HCT116 (cell line): Measurements from ENCODE around the gene GSTA2.
"Not testable (repeated sequence)": the region's sequence is repeated elsewhere in the genome, so short reads cannot be mapped to it uniquely, and the experiment has no call there.

Source experiments
- JUND ChIP-seq: IDR thresholded peaks from 2 replicates; pipeline ENCODE4 v1.6.1; 2012
- POLR2AphosphoS5 ChIP-seq: IDR thresholded peaks from 2 replicates; pipeline ENCODE4 v1.6.1; 2011; ENCODE audit warnings: mild to moderate bottlenecking, low read depth, low read length, moderate library complexity
- SP1 ChIP-seq: IDR thresholded peaks from 2 replicates; pipeline ENCODE4 v1.6.1; 2012; ENCODE audit warnings: low read depth
- YY1 ChIP-seq: IDR thresholded peaks from 2 replicates; pipeline ENCODE4 v1.6.1; 2011; ENCODE audit warnings: low read length, low read depth, moderate library complexity, mild to moderate bottlenecking; ENCODE audit not compliant: insufficient replicate concordance; ENCODE audit errors: extremely low read depth
- TF ChIP-seq, protein P1 (sequence below), 3 experiments: fragments of 200-600 bp in 1 of 3; sonication (generic) in 1 of 3; IDR thresholded peaks in 2 of 3; conservative IDR thresholded peaks in 1 of 3; 2 replicates each; pipeline ENCODE4 v1.5.1; 2012 to 2017; ENCODE audit warnings: low read depth in 2 of 3, low read length in 2 of 3, antibody characterized with exemption in 1 of 3, borderline replicate concordance in 1 of 3, control low read depth in 1 of 3, mild to moderate bottlenecking in 1 of 3, mixed read lengths in 1 of 3, mixed run types in 1 of 3, moderate library complexity in 1 of 3; ENCODE audit not compliant: insufficient read depth in 1 of 3
- TF ChIP-seq, protein P2 (sequence below): IDR thresholded peaks from 2 replicates; pipeline ENCODE4 v1.6.1; 2011; ENCODE audit warnings: mild to moderate bottlenecking, low read length, moderate library complexity; ENCODE audit not compliant: insufficient replicate concordance; ENCODE audit errors: extremely low read depth
- TF ChIP-seq, protein P3 (sequence below): IDR thresholded peaks from 2 replicates; pipeline ENCODE4 v1.6.1; 2012

DNA sequence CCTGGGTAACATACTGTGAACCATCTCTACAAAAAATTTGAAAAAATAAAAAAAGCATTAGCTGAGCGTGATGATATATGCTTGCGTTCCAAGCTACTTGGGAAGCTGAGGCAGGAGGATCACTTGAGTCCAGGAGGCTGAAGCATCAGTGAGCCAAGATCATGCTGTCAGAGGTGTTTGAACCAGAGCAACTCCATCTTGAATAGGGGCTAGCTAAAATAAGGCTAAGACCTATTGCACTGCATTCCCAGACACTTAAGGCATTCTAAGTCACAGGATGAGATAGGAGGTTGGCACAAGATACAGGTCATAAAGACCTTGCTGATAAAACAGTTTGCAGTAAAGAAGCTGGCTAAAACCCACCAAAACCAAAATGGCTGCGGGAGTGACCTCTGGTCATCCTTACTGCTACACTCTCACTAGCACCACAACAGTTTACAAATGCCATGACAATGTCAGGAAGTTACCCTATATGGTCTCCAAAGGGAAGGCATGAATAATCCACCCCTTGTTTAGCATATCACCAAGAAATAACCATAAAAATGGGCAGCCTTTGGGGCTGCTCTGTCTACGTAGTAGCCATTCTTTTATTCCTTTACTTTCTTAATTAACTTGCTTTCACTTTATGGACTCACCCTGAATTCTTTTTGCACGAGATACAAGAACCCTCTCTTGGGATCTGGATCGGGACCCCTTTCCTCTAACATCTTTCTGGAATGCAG is 58.3 kb downstream of the GSTA2 start:
- TF ChIP-seq, protein P1, sequence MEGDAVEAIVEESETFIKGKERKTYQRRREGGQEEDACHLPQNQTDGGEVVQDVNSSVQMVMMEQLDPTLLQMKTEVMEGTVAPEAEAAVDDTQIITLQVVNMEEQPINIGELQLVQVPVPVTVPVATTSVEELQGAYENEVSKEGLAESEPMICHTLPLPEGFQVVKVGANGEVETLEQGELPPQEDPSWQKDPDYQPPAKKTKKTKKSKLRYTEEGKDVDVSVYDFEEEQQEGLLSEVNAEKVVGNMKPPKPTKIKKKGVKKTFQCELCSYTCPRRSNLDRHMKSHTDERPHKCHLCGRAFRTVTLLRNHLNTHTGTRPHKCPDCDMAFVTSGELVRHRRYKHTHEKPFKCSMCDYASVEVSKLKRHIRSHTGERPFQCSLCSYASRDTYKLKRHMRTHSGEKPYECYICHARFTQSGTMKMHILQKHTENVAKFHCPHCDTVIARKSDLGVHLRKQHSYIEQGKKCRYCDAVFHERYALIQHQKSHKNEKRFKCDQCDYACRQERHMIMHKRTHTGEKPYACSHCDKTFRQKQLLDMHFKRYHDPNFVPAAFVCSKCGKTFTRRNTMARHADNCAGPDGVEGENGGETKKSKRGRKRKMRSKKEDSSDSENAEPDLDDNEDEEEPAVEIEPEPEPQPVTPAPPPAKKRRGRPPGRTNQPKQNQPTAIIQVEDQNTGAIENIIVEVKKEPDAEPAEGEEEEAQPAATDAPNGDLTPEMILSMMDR (IDR thresholded peaks at IDR 0.05 in 2 of 3, conservative IDR thresholded peaks at IDR 0.05 in 1 of 3; ENCODE audit: borderline replicate concordance in 1 of 3, insufficient read depth in 1 of 3, low read depth in 2 of 3, low read length in 2 of 3): not testable (repeated sequence)
- not testable (repeated sequence) for TF ChIP-seq SP1, POLR2AphosphoS5, YY1, JUND
- TF ChIP-seq, protein P2, sequence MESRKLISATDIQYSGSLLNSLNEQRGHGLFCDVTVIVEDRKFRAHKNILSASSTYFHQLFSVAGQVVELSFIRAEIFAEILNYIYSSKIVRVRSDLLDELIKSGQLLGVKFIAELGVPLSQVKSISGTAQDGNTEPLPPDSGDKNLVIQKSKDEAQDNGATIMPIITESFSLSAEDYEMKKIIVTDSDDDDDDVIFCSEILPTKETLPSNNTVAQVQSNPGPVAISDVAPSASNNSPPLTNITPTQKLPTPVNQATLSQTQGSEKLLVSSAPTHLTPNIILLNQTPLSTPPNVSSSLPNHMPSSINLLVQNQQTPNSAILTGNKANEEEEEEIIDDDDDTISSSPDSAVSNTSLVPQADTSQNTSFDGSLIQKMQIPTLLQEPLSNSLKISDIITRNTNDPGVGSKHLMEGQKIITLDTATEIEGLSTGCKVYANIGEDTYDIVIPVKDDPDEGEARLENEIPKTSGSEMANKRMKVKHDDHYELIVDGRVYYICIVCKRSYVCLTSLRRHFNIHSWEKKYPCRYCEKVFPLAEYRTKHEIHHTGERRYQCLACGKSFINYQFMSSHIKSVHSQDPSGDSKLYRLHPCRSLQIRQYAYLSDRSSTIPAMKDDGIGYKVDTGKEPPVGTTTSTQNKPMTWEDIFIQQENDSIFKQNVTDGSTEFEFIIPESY: not testable (repeated sequence)
- TF ChIP-seq, protein P3, sequence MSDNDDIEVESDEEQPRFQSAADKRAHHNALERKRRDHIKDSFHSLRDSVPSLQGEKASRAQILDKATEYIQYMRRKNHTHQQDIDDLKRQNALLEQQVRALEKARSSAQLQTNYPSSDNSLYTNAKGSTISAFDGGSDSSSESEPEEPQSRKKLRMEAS: not testable (repeated sequence)
